IMR-90 (cell line): ENCODE measurements around the gene PHF20. TPM values are rescaled to one million over a fixed set of nuclear protein-coding genes. Genes with fewer than 3 reads are reported as not detected.

ENCODE experiments used
- ATAC-seq: fragments of 200-7000 bp; cut with Tn5 transposase; 2 replicates; pipeline ENCODE4 v1.9.1; 2020; ENCODE audit warnings: low read depth, mild to moderate bottlenecking, moderate library complexity
- BruUV-seq: library from RNA; stranded (reverse); fragments of 400-500 nt; replicated peaks from 2 replicates; lab custom pipeline; 2021; lab: Mats Ljungman, UMichigan
- CTCF ChIA-PET: fragments of 300-600 bp; formaldehyde crosslinking; extraction: SDS; loops from one replicate; lab custom pipeline; 2021; ENCODE audit warnings: antibody characterized with exemption; lab: Yijun Ruan, JAX
- POLR2A ChIA-PET: fragments of 300-600 bp; sonication (Branson Sonifier 250); formaldehyde crosslinking; loops from one replicate; lab custom pipeline; 2022; ENCODE audit warnings: antibody characterized with exemption; ENCODE audit not compliant: unreplicated experiment; lab: Charles Lee
- DNase-seq: peaks from one replicate; pipeline ENCODE4 v3.0.0; 2013
- H2AFZ ChIP-seq: replicated peaks from 2 replicates; pipeline ENCODE3; 2013; ENCODE audit warnings: low read length, mild to moderate bottlenecking; ENCODE audit not compliant: poor library complexity
- H2AK5ac ChIP-seq: 2 replicates; pipeline ENCODE4 v1.6.1; 2013; ENCODE audit warnings: low read depth, low read length, inconsistent platforms
- H2AK9ac ChIP-seq: replicated peaks from 2 replicates; pipeline ENCODE3; 2013; ENCODE audit warnings: mild to moderate bottlenecking, low read depth, low read length, moderate library complexity; ENCODE audit not compliant: poor library complexity
- H2BK120ac ChIP-seq: 2 replicates; pipeline ENCODE4 v1.6.1; 2013; ENCODE audit warnings: low read depth, low read length, inconsistent platforms
- H2BK15ac ChIP-seq: 3 replicates; pipeline ENCODE4 v1.6.1; 2013; ENCODE audit warnings: low read depth, low read length, inconsistent platforms
- H2BK20ac ChIP-seq: 2 replicates; pipeline ENCODE4 v1.6.1; 2013; ENCODE audit warnings: low read depth, mild to moderate bottlenecking, inconsistent platforms, low read length, moderate library complexity
- H2BK5ac ChIP-seq: 2 replicates; pipeline ENCODE4 v1.6.1; 2013; ENCODE audit warnings: mild to moderate bottlenecking, low read depth, low read length, inconsistent platforms; ENCODE audit not compliant: poor library complexity, severe bottlenecking
- H3K14ac ChIP-seq: replicated peaks from 2 replicates; pipeline ENCODE4 v1.6.1; 2013; ENCODE audit warnings: low read depth, low read length, inconsistent platforms
- H3K18ac ChIP-seq: 2 replicates; pipeline ENCODE4 v1.6.1; 2013; ENCODE audit warnings: low read depth, low read length, control low read depth
- H3K23ac ChIP-seq: 2 replicates; pipeline ENCODE4 v1.6.1; 2013; ENCODE audit warnings: low read depth, low read length, inconsistent platforms
- H3K27ac ChIP-seq: 2 replicates; pipeline ENCODE4 v1.5.1; 2013; ENCODE audit warnings: mild to moderate bottlenecking, control low read depth, low read length; ENCODE audit not compliant: insufficient read depth
- H3K27me3 ChIP-seq: 2 replicates; pipeline ENCODE4 v1.6.1; 2013; ENCODE audit warnings: low read length; ENCODE audit not compliant: control insufficient read depth, insufficient read depth
- H3K36me3 ChIP-seq: 2 replicates; pipeline ENCODE4 v1.6.1; 2013; ENCODE audit warnings: low read length, mixed read lengths; ENCODE audit not compliant: control insufficient read depth, insufficient read depth
- H3K4ac ChIP-seq: 2 replicates; pipeline ENCODE4 v1.6.1; 2013; ENCODE audit warnings: low read depth, low read length, inconsistent platforms
- H3K4me1 ChIP-seq: 2 replicates; pipeline ENCODE4 v1.6.1; 2013; ENCODE audit warnings: low read length, mixed read lengths; ENCODE audit not compliant: control insufficient read depth, insufficient read depth
- H3K4me2 ChIP-seq: 2 replicates; pipeline ENCODE4 v1.6.1; 2013; ENCODE audit warnings: low read depth, mild to moderate bottlenecking, control low read depth, low read length, moderate library complexity
- H3K4me3 ChIP-seq: 2 replicates; pipeline ENCODE4 v1.5.1; 2013; ENCODE audit warnings: low read depth, mild to moderate bottlenecking, control low read depth, low read length, moderate library complexity; ENCODE audit not compliant: insufficient read depth
- H3K56ac ChIP-seq: 2 replicates; pipeline ENCODE4 v1.6.1; 2013; ENCODE audit warnings: low read length, inconsistent platforms; ENCODE audit not compliant: insufficient read depth; ENCODE audit errors: extremely low read depth
- H3K79me1 ChIP-seq, 2 experiments: 2 replicates each; pipeline ENCODE4 v1.6.1; 2013; ENCODE audit warnings: low read length in 2 of 2, inconsistent platforms in 1 of 2, low read depth in 1 of 2
- H3K9ac ChIP-seq: 2 replicates; pipeline ENCODE4 v1.6.1; 2013; ENCODE audit warnings: low read depth, low read length, control low read depth
- H3K9me1 ChIP-seq: 2 replicates; pipeline ENCODE4 v1.6.1; 2013; ENCODE audit warnings: low read length, inconsistent platforms; ENCODE audit not compliant: insufficient read depth
- H3K9me3 ChIP-seq: 2 replicates; pipeline ENCODE4 v1.6.1; 2013; ENCODE audit warnings: low read length; ENCODE audit not compliant: control insufficient read depth, insufficient read depth
- H4K20me1 ChIP-seq: 2 replicates; pipeline ENCODE4 v1.6.1; 2013; ENCODE audit warnings: low read length, inconsistent platforms; ENCODE audit not compliant: insufficient read depth
- H4K5ac ChIP-seq: 2 replicates; pipeline ENCODE4 v1.6.1; 2013; ENCODE audit warnings: mild to moderate bottlenecking, low read depth, low read length, control low read depth
- H4K8ac ChIP-seq, 2 experiments: 2 replicates each; pipeline ENCODE4 v1.6.1; 2013; ENCODE audit warnings: low read depth in 2 of 2, low read length in 2 of 2, control low read depth in 1 of 2, inconsistent platforms in 1 of 2
- H4K91ac ChIP-seq: 2 replicates; pipeline ENCODE4 v1.6.1; 2013; ENCODE audit warnings: low read depth, low read length, inconsistent platforms; ENCODE audit not compliant: insufficient read depth
- BHLHE40 ChIP-seq: fragments of 150-350 bp; IDR thresholded peaks from 2 replicates; pipeline ENCODE4 v1.6.1; 2016; ENCODE audit warnings: mild to moderate bottlenecking, low read depth, low read length
- CEBPB ChIP-seq: IDR thresholded peaks from 2 replicates; pipeline ENCODE4 v1.6.1; 2012; ENCODE audit warnings: low read depth, low read length, improper control_type of control experiment
- CHD1 ChIP-seq: IDR thresholded peaks from 2 replicates; pipeline ENCODE4 v1.6.1; 2012; ENCODE audit warnings: low read depth, low read length, improper control_type of control experiment
- FOS ChIP-seq: fragments of 150-350 bp; IDR thresholded peaks from 2 replicates; pipeline ENCODE4 v1.6.1; 2016; ENCODE audit warnings: low read depth, low read length
- MAFK ChIP-seq: IDR thresholded peaks from 2 replicates; pipeline ENCODE4 v1.6.1; 2012; ENCODE audit warnings: low read depth, low read length, improper control_type of control experiment
- MAZ ChIP-seq: IDR thresholded peaks from 2 replicates; pipeline ENCODE4 v1.6.1; 2012; ENCODE audit warnings: low read depth, mild to moderate bottlenecking, low read length, improper control_type of control experiment, moderate library complexity, borderline replicate concordance
- MXI1 ChIP-seq: IDR thresholded peaks from 2 replicates; pipeline ENCODE4 v1.6.1; 2012; ENCODE audit warnings: low read depth, mild to moderate bottlenecking, low read length, moderate library complexity, borderline replicate concordance
- RAD21 ChIP-seq: IDR thresholded peaks from 2 replicates; pipeline ENCODE4 v1.6.1; 2012; ENCODE audit warnings: low read length, improper control_type of control experiment
- RCOR1 ChIP-seq: IDR thresholded peaks from 2 replicates; pipeline ENCODE4 v1.6.1; 2012; ENCODE audit warnings: mild to moderate bottlenecking, low read length, improper control_type of control experiment; ENCODE audit not compliant: insufficient replicate concordance
- RFX5 ChIP-seq: IDR thresholded peaks from 2 replicates; pipeline ENCODE4 v1.8.0; 2012; ENCODE audit warnings: low read depth, mild to moderate bottlenecking, low read length, moderate library complexity
- SMC3 ChIP-seq: fragments of 150-350 bp; IDR thresholded peaks from 2 replicates; pipeline ENCODE4 v1.6.1; 2016; ENCODE audit warnings: low read depth, mild to moderate bottlenecking, antibody characterized with exemption, low read length, moderate library complexity
- WGBS, 2 experiments: methylation state at CpG; one replicate each; pipeline versions ENCODE4 v1.1.5 to v1.1.7; 2013; ENCODE audit warnings: missing lambda C conversion rate in 2 of 2; ENCODE audit not compliant: insufficient read length in 1 of 2; ENCODE audit errors: extremely low coverage in 2 of 2; 5-methylcytosine and 5-hydroxymethylcytosine counted together
- dilution Hi-C: fragments of 300-500 bp; cut with HindIII; formaldehyde crosslinking; loops from one replicate; pipeline ENCODE4 v1.14.3; 2018; ENCODE audit warnings: low sequenced_read_pairs; ENCODE audit not compliant: unreplicated experiment
- in situ Hi-C: fragments of 300-500 bp; cut with MboI; formaldehyde crosslinking; loops from 3 replicates; pipeline ENCODE4 v1.14.3; 2019; ENCODE audit warnings: low sequenced_read_pairs, inconsistent platforms, mixed read lengths
- intact Hi-C: fragments of 100-400 bp; cut with micrococcal nuclease; formaldehyde crosslinking; loops from 2 replicates; pipeline ENCODE4 v1.10.0; 2022
- polyA plus RNA-seq, 3 experiments: library from polyadenylated mRNA; depleted of rRNA; stranded (reverse); fragments of >200 nt; gene quantifications; 2 replicates each; pipeline ENCODE4 v1.2.3, GENCODE V29; 2012; ENCODE audit warnings: low replicate concordance in 1 of 3
- total RNA-seq: library from RNA; depleted of rRNA; stranded (reverse); fragments of >200 nt; gene quantifications from 2 replicates; pipeline ENCODE4 v1.2.3, GENCODE V29; 2012
- TF ChIP-seq, protein P1 (sequence below): conservative IDR thresholded peaks from 2 replicates; pipeline ENCODE4 v1.5.1; 2012; ENCODE audit warnings: mild to moderate bottlenecking, low read depth, low read length, improper control_type of control experiment
- TF ChIP-seq, protein P2 (sequence below): fragments of 150-350 bp; IDR thresholded peaks from 2 replicates; pipeline ENCODE4 v1.6.1; 2016; ENCODE audit warnings: low read depth, mild to moderate bottlenecking, low read length, moderate library complexity, borderline replicate concordance

Gene PHF20
- total and polyA plus RNA-seq, 2 of the 4 experiments (the other 2 are of a cell fraction), result 22.0 to 22.5 TPM

DNA sequence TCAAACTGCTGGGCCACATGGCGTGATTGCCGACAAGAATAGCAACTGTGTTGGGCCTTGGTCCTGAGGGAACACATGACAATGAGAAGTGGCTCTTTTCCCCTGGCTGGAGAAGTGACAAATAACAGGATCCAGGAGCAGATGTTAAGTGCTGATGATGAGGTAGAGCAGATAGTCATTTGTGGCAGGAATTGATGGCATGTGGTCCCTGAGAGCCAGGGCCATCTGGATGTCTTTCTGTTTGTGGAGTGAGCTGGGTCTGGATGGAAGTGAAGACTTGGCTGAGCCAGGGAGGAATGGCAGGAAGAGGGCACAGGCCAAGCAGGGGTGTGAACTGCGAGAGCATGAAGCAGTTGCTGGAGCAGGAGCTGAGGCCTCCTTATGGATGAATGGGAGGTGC lies 114.7 kb downstream of the PHF20 start:
- Histone ChIP-seq H2BK15ac (peak overlapping the region; percentile 41; the same call in 1 of the 3 replicates), H3K18ac (peak overlapping the region; percentile 5; the same call in 1 of the 2 replicates), H4K20me1 (peaks cover 3% of the 10 kb centered on the region; the same call in 1 of the 2 replicates), H3K56ac (no peak overlapping the region), H4K8ac (peak overlapping the region in 1 of 2 experiments; percentile 28; a peak in 1 of 4 replicates), H3K79me1 (peaks cover 6 to 57% of the 10 kb centered on the region in 2 experiments; a peak in 3 of 4 replicates), H3K9me3 (no peaks in the 10 kb centered on the region), H3K4ac (peak overlapping the region; percentile 30), H4K91ac (peak overlapping the region; percentile 73; the same call in 1 of the 2 replicates), H3K36me3 (peaks cover 6% of the 10 kb centered on the region; the same call in 1 of the 2 replicates), H3K9ac (no peak overlapping the region), H2BK120ac (peak overlapping the region; percentile 9; the same call in 1 of the 2 replicates), H2BK20ac (peak overlapping the region; percentile 20; the same call in 1 of the 2 replicates), H3K27me3 (no peaks in the 10 kb centered on the region), H2AFZ (no peak overlapping the region), H3K9me1 (peaks cover 14% of the 10 kb centered on the region), H2BK5ac (peak overlapping the region; percentile 41), H3K14ac (peak overlapping the region; percentile 62), H3K27ac (peak overlapping the region; percentile 41; the same call in 1 of the 2 replicates), H2AK9ac (peak overlapping the region; percentile 48), H3K23ac (peak overlapping the region; percentile 68; the same call in 1 of the 2 replicates), H2AK5ac (peak overlapping the region; percentile 92), H3K4me1 (peaks cover 16% of the 10 kb centered on the region), H3K4me2 (no peak overlapping the region), H3K4me3 (no peak overlapping the region), H4K5ac (peak overlapping the region; percentile 10; the same call in 1 of the 2 replicates)
- no peak for TF ChIP-seq MAZ
- TF ChIP-seq, protein P1, sequence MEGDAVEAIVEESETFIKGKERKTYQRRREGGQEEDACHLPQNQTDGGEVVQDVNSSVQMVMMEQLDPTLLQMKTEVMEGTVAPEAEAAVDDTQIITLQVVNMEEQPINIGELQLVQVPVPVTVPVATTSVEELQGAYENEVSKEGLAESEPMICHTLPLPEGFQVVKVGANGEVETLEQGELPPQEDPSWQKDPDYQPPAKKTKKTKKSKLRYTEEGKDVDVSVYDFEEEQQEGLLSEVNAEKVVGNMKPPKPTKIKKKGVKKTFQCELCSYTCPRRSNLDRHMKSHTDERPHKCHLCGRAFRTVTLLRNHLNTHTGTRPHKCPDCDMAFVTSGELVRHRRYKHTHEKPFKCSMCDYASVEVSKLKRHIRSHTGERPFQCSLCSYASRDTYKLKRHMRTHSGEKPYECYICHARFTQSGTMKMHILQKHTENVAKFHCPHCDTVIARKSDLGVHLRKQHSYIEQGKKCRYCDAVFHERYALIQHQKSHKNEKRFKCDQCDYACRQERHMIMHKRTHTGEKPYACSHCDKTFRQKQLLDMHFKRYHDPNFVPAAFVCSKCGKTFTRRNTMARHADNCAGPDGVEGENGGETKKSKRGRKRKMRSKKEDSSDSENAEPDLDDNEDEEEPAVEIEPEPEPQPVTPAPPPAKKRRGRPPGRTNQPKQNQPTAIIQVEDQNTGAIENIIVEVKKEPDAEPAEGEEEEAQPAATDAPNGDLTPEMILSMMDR, result no peak
- TF ChIP-seq RCOR1, result no peak
- TF ChIP-seq CEBPB, result no peak
- no peak for TF ChIP-seq BHLHE40
- no peak for TF ChIP-seq MAFK
- no peak for TF ChIP-seq SMC3
- TF ChIP-seq, protein P2, sequence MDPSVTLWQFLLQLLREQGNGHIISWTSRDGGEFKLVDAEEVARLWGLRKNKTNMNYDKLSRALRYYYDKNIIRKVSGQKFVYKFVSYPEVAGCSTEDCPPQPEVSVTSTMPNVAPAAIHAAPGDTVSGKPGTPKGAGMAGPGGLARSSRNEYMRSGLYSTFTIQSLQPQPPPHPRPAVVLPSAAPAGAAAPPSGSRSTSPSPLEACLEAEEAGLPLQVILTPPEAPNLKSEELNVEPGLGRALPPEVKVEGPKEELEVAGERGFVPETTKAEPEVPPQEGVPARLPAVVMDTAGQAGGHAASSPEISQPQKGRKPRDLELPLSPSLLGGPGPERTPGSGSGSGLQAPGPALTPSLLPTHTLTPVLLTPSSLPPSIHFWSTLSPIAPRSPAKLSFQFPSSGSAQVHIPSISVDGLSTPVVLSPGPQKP, result no peak
- TF ChIP-seq RAD21, result no peak
- TF ChIP-seq CHD1, result no peak
- TF ChIP-seq FOS, result no peak
- no peak for TF ChIP-seq MXI1
- no peak for TF ChIP-seq RFX5
- intact Hi-C loops (loop anchor here (10.0 kb wide), 1 partner anchor 182 kb away; no protein-coding TSS in a partner anchor), in situ Hi-C loops (loop anchor here (10.0 kb wide), 1 partner anchor 142 kb away; the partner anchor contains the start of gene RBM39), dilution Hi-C loops (no loop called here)
- ChIA-PET POLR2A (interaction anchor here (1.6 kb wide), 1 partner anchor 144 kb away, joined by 4 read pairs; the partner anchor contains the start of gene RBM39), CTCF (no interaction called here)
- no TSS peak for BruUV-seq
- no peak for DNase-seq
- 100% methylated on average over 2 of the region's 3 CpGs; no CpG with 5 or more reads in 1 of the 2 experiments for WGBS, 2 experiments
- ATAC-seq, result no peak
